ENCODE results near the gene GPX7. TPM values are rescaled to one million over a fixed set of nuclear protein-coding genes. Genes with fewer than 3 reads are reported as not detected.
A peak's percentile ranks its signal among the peaks of the same experiment; 100 is the strongest.

GPX7 gene
- total RNA-seq, 2 donors from 2014 or later: 10.2 to 25.9 TPM

DNA sequence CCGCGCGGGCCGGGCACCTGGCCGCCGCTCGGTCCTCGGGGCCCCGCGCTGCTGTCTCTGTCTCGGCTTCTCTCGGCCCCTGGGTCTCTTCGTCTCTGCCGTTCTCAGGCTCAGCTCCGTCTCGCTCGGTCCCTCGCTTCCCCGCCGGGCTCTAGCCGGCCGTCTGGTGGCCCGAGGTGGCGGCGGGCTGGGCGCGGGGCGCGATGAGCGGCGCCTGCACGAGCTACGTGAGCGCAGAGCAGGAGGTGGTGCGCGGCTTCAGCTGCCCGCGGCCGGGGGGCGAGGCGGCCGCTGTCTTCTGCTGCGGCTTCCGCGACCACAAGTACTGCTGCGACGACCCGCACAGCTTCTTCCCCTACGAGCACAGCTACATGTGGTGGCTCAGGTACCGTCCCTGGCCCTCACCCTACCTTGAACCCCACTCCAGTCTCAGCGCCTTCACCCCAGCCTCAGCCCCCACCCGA is 31.2 kb downstream of the GPX7 start:
- Histone ChIP-seq H3K4me1 (ENCODE audit: control insufficient read depth in 1 of 2, low read depth in 2 of 2) (peaks cover 0 to 10% of the 10 kb centered on the region in 2 donors), H3K9me3 (no peaks in the 10 kb centered on the region), H3K27ac (no peak overlapping the region), H3K27me3 (replicated peaks; ENCODE audit: insufficient read depth) (no peaks in the 10 kb centered on the region), H3K4me3 (peak overlapping the region; percentile 74), H3K36me3 (no peaks in the 10 kb centered on the region)
- DNase-seq (ENCODE audit: low spot score): no peak
- TF ChIP-seq, protein P1, sequence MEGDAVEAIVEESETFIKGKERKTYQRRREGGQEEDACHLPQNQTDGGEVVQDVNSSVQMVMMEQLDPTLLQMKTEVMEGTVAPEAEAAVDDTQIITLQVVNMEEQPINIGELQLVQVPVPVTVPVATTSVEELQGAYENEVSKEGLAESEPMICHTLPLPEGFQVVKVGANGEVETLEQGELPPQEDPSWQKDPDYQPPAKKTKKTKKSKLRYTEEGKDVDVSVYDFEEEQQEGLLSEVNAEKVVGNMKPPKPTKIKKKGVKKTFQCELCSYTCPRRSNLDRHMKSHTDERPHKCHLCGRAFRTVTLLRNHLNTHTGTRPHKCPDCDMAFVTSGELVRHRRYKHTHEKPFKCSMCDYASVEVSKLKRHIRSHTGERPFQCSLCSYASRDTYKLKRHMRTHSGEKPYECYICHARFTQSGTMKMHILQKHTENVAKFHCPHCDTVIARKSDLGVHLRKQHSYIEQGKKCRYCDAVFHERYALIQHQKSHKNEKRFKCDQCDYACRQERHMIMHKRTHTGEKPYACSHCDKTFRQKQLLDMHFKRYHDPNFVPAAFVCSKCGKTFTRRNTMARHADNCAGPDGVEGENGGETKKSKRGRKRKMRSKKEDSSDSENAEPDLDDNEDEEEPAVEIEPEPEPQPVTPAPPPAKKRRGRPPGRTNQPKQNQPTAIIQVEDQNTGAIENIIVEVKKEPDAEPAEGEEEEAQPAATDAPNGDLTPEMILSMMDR (IDR thresholded peaks at IDR 0.05): no peak
- no peak for ATAC-seq (ENCODE audit: insufficient number of reproducible peaks, low FRiP score, low read depth)

DNA sequence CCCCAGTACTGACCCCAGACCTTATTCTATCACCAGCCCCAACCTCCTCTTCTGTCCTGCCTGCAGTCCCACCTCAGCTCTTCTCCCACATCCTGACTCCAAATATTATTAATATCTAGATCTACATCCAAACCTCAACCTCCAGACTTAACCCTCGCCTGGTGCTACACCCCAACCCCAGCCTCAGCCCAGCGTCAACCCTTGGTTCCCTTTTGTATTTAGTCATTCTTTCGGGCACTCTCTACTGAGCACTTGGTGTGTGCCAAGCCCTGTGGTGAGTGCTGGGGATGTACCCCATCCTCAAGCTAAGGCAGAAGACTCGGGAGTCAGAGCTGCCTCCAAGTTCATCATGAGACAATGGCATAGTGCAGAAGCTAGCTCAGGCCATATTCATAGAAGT is 31.9 kb downstream of the GPX7 start:
- TF ChIP-seq, protein P1 (IDR thresholded peaks at IDR 0.05): no peak
- H3K4me1 ChIP-seq (ENCODE audit: control insufficient read depth in 1 of 2, low read depth in 2 of 2): peaks cover 0 to 10% of the 10 kb centered on the region in 2 donors
- no peaks in the 10 kb centered on the region for H3K36me3 ChIP-seq
- no peak overlapping the region for H3K27ac ChIP-seq
- no peak for DNase-seq (ENCODE audit: low spot score)
- ATAC-seq (ENCODE audit: insufficient number of reproducible peaks, low FRiP score, low read depth): no peak
- H3K9me3 ChIP-seq: no peaks in the 10 kb centered on the region
- H3K4me3 ChIP-seq: no peak overlapping the region
- no peaks in the 10 kb centered on the region for H3K27me3 ChIP-seq (replicated peaks; ENCODE audit: insufficient read depth)

DNA sequence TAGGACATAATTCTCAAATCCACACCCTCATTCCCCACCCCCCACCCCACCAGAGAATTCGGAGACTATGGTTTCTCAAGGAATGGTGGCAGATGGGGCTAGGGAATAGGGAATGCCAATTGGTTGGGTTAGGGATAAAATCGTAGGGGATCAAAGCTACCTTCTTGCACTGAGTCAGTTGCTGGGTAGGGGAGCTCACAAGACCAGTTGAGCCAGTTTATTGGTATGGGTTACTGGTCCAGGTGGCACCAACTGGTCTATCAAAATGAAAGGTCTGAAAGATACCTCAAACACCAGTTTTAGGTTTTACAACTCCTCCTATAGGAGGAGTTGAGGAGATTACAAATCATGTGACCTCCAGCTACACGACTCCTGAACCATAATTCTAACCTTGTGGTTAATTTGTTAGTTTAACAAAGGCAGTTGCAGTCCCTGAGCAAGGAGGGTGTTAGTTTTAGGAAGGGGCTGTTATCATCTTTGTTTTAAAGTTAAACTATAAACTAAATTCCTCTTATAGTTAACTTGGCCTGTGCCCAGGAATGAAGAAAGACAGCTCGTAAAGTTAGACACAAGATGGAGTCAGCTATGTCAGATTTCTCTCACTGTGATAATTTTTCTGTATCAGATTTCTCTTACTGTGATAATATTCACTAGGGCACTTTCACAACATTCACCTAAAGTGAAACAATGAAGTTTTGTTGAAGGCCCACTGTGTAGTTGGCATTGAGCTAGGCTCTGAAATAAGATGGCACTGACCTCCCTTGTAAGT is 33.3 kb downstream of the GPX7 start:
- TF ChIP-seq, protein P1 (IDR thresholded peaks at IDR 0.05): no peak
- ATAC-seq (ENCODE audit: insufficient number of reproducible peaks, low FRiP score, low read depth) (no peak), DNase-seq (ENCODE audit: low spot score) (no peak)
- H3K9me3 ChIP-seq: no peaks in the 10 kb centered on the region
- no peak overlapping the region for H3K27ac ChIP-seq
- no peaks in the 10 kb centered on the region for H3K27me3 ChIP-seq (replicated peaks; ENCODE audit: insufficient read depth)
- H3K4me1 ChIP-seq (ENCODE audit: control insufficient read depth in 1 of 2, low read depth in 2 of 2): peaks cover 0 to 10% of the 10 kb centered on the region in 2 donors
- H3K36me3 ChIP-seq: no peaks in the 10 kb centered on the region
- no peak overlapping the region for H3K4me3 ChIP-seq

DNA sequence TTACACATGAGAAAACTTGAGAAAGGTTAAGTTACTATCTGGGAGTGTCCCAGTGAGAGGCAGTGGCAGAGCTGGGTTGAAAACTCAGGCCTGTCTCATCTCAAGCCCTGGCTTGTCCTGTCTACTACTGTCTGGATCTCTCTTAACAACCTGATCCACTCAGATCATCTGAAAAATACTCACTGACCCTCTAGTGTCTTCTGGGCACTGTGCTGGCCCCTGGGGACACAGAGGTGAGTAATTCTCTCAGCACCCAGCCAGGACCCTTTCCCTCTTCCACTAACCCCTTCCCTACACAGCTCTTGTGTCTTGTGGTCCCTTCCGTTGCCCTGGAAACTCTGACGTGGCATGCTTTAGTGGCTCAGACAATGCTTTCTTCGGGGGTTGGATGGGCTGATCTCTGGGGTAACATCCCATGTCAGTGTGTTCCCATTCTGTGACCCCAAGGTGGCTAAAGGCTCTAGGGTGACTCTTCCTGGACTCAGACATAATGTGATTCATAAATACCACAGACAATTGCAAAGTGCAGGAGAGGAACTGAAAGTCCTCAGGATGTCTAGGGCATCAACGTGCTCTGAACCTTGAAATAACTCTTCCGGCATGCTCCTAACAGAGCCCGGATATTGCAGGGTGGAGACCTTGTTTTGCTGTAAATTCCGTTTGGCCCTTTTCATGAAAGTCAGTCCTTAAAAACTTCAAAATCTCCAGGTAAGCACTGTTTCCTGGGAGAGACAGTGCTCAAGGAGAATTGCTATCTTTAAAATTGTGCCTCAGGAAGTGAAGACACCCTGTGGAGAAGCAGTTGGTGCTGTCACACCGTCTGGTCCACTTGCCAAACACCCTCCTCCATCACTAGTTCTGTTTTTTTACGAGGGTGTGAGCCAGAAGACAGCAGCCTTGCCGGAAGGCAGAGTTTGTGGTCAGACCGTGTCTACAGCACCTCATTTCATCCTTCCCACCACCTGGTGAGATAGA is 34.8 kb downstream of the GPX7 start:
- DNase-seq (ENCODE audit: low spot score) (no peak), ATAC-seq (ENCODE audit: insufficient number of reproducible peaks, low FRiP score, low read depth) (no peak)
- H3K9me3 ChIP-seq: no peaks in the 10 kb centered on the region
- H3K4me3 ChIP-seq: no peak overlapping the region
- no peaks in the 10 kb centered on the region for H3K27me3 ChIP-seq (replicated peaks; ENCODE audit: insufficient read depth)
- TF ChIP-seq, protein P1 (IDR thresholded peaks at IDR 0.05): no peak
- H3K27ac ChIP-seq: no peak overlapping the region
- H3K4me1 ChIP-seq (ENCODE audit: control insufficient read depth in 1 of 2, low read depth in 2 of 2): peaks cover 0 to 10% of the 10 kb centered on the region in 2 donors
- H3K36me3 ChIP-seq: no peaks in the 10 kb centered on the region

DNA sequence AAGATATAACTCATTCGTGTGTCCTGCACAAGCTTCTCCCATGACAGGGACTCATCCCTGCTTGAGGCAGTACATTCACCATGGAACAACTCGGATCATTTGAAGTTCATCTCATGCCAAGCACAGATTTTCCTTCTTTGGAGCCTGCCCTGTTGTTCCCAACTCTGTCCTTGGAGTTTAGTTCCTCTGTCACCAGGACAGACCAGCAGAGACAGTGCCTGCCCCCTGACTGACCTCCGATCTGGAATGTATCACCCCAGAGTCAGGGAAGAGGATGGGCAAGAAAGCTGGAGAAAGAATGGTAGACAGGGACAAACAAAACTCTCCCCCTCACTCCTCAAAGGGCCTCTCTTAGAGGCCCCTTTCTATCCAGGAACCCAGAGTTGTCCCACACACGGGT is 35.8 kb downstream of the GPX7 start:
- Histone ChIP-seq H3K9me3 (no peaks in the 10 kb centered on the region), H3K4me3 (no peak overlapping the region), H3K36me3 (no peaks in the 10 kb centered on the region), H3K27ac (no peak overlapping the region), H3K27me3 (replicated peaks; ENCODE audit: insufficient read depth) (no peaks in the 10 kb centered on the region), H3K4me1 (ENCODE audit: control insufficient read depth in 1 of 2, low read depth in 2 of 2) (peaks cover 0 to 5% of the 10 kb centered on the region in 2 donors)
- ATAC-seq (ENCODE audit: insufficient number of reproducible peaks, low FRiP score, low read depth) (no peak), DNase-seq (ENCODE audit: low spot score) (no peak)
- TF ChIP-seq, protein P1 (IDR thresholded peaks at IDR 0.05): no peak
